Measurements from ENCODE around the gene IER2. TPM values are rescaled to one million over a fixed set of nuclear protein-coding genes. Genes with fewer than 3 reads are reported as not detected.
A peak's percentile ranks its signal among the peaks of the same experiment; 100 is the strongest.
"Not testable (repeated sequence)": the region's sequence is repeated elsewhere in the genome, so short reads cannot be mapped to it uniquely, and the experiment has no call there.

Gene IER2
- total and polyA plus RNA-seq, 8 donors: 32.3 to 421 (median 79.8) TPM

GRCh38 chr19:13139633-13140311 lies 10.4 kb upstream of the IER2 start:
- no peak for DNase-seq
- H3K27me3 ChIP-seq: no peaks in the 10 kb centered on the region
- no peak overlapping the region for H3K4me3 ChIP-seq
- 72 to 81% (median 76%) methylated on average over 9 to 11 of the region's 11 CpGs for WGBS, 5 donors
- H3K36me3 ChIP-seq: peaks cover 47 to 73% (median 67%) of the 10 kb centered on the region in 4 donors
- H3K27ac ChIP-seq: peak overlapping the region in 1 of 5 donors; percentile 2
- intact Hi-C loops (cut with DNase I; ENCODE audit: low total_unique reads): no loop called here
- no peak for TF ChIP-seq POLR2AphosphoS5 (IDR thresholded peaks at IDR 0.05)
- H3K9me3 ChIP-seq: no peaks in the 10 kb centered on the region
- H3K4me1 ChIP-seq: peaks cover 8 to 25% (median 11%) of the 10 kb centered on the region in 4 donors

GRCh38 chr19:13146763-13147563 lies 3.2 kb upstream of the IER2 start:
- Histone ChIP-seq H3K27me3 (no peaks in the 10 kb centered on the region), H3K36me3 (peaks cover 15 to 34% (median 26%) of the 10 kb centered on the region in 4 donors), H3K4me1 (peaks cover 16 to 57% (median 34%) of the 10 kb centered on the region in 4 donors), H3K27ac (peak overlapping the region in 2 of 5 donors; percentile 99), H3K4me3 (no peak overlapping the region), H3K9me3 (no peaks in the 10 kb centered on the region)
- intact Hi-C loops (cut with DNase I; ENCODE audit: low total_unique reads): no loop called here
- TF ChIP-seq POLR2A (IDR thresholded peaks at IDR 0.05): no peak
- TF ChIP-seq POLR2AphosphoS5 (IDR thresholded peaks at IDR 0.05): peak in 1 of 3 donors; percentile 11
- DNase-seq: peak in 1 of 2 donors; percentile 63
- 51 to 69% (median 63%) methylated on average over 16 of the region's 16 CpGs for WGBS, 5 donors

- DNase-seq; H3K27me3 ChIP-seq; H3K9me3 ChIP-seq; intact Hi-C loops (cut with DNase I; ENCODE audit: low total_unique reads): not testable (repeated sequence)
- Histone ChIP-seq H3K36me3 (peaks cover 9 to 24% (median 18%) of the 10 kb centered on the region in 4 donors), H3K4me3 (peak overlapping the region; percentile 85 to 92 (median 88)), H3K27ac (peak overlapping the region; percentile 93 to 99 (median 99)), H3K4me1 (peaks cover 8 to 40% (median 24%) of the 10 kb centered on the region in 4 donors)
- WGBS, 5 donors: 15 to 25% (median 20%) methylated on average over 16 to 17 of the region's 17 CpGs
Measured at GRCh38 chr19:13149173-13149627, 1.0 kb upstream of the IER2 start.

- TF ChIP-seq CTCF (IDR thresholded peaks at IDR 0.05) (no peak), POLR2AphosphoS5 (IDR thresholded peaks at IDR 0.05) (no peak), EP300 (IDR thresholded peaks at IDR 0.05) (no peak), POLR2A (IDR thresholded peaks at IDR 0.05) (no peak)
- peak overlapping the region; percentile 93 to 99 (median 99) for H3K27ac ChIP-seq
- peak overlapping the region; percentile 85 to 92 (median 88) for H3K4me3 ChIP-seq
- no peaks in the 10 kb centered on the region for H3K9me3 ChIP-seq
- H3K27me3 ChIP-seq: no peaks in the 10 kb centered on the region
- peaks cover 4 to 19% (median 13%) of the 10 kb centered on the region in 4 donors for H3K36me3 ChIP-seq
- peaks cover 8 to 35% (median 25%) of the 10 kb centered on the region in 4 donors for H3K4me1 ChIP-seq
- intact Hi-C loops (cut with DNase I; ENCODE audit: low total_unique reads): no loop called here
- peak; percentile 61 to 81 for DNase-seq
- WGBS, 5 donors: 0 to 1% (median 0%) methylated on average over 9 to 46 of the region's 46 CpGs
Measured at GRCh38 chr19:13149628-13150186, 504 bp upstream of the IER2 start.

- H3K27ac ChIP-seq: peak overlapping the region; percentile 93 to 99 (median 99)
- no peaks in the 10 kb centered on the region for H3K27me3 ChIP-seq
- DNase-seq: peak in 1 of 2 donors; percentile 76
- TF ChIP-seq POLR2A (IDR thresholded peaks at IDR 0.05): no peak
- TF ChIP-seq EP300 (IDR thresholded peaks at IDR 0.05): no peak
- no peak for TF ChIP-seq CTCF (IDR thresholded peaks at IDR 0.05)
- TF ChIP-seq POLR2AphosphoS5 (IDR thresholded peaks at IDR 0.05): no peak
- peak overlapping the region; percentile 85 to 92 (median 88) for H3K4me3 ChIP-seq
- H3K4me1 ChIP-seq: peaks cover 20 to 47% (median 37%) of the 10 kb centered on the region in 4 donors
- H3K9me3 ChIP-seq: no peaks in the 10 kb centered on the region
- 0 to 1% (median 1%) methylated on average over 33 to 34 of the region's 34 CpGs for WGBS, 5 donors
- H3K36me3 ChIP-seq: peaks cover 0 to 6% (median 3%) of the 10 kb centered on the region in 4 donors
- intact Hi-C loops (cut with DNase I; ENCODE audit: low total_unique reads): no loop called here
Measured at GRCh38 chr19:13150931-13151604, 857 bp downstream of the IER2 start.
